KMS-11 (cell line): ENCODE measurements around the gene FBXL17.

Experiments used
- H2AFZ ChIP-seq: fragments of 200-600 bp; sonication (generic); 2 replicates; pipeline ENCODE4 v1.6.1; 2016; ENCODE audit warnings: antibody characterized with exemption, mixed run types, low read depth
- H3K27ac ChIP-seq: fragments of 200-600 bp; sonication (generic); 2 replicates; pipeline ENCODE4 v1.6.1; 2016; ENCODE audit warnings: mild to moderate bottlenecking, mixed run types
- H3K27me3 ChIP-seq: fragments of 200-600 bp; sonication (generic); 2 replicates; pipeline ENCODE4 v1.6.1; 2017; ENCODE audit warnings: mild to moderate bottlenecking, low read depth, mixed run types, moderate library complexity; ENCODE audit not compliant: insufficient read depth
- H3K36me3 ChIP-seq: fragments of 200-600 bp; sonication (generic); 2 replicates; pipeline ENCODE4 v1.6.1; 2017; ENCODE audit warnings: mild to moderate bottlenecking, mixed run types; ENCODE audit not compliant: insufficient read depth
- H3K4me1 ChIP-seq: fragments of 200-600 bp; sonication (generic); 2 replicates; pipeline ENCODE4 v1.6.1; 2016; ENCODE audit warnings: mild to moderate bottlenecking, low read depth, mixed run types; ENCODE audit not compliant: poor library complexity, severe bottlenecking
- H3K4me2 ChIP-seq: fragments of 200-600 bp; sonication (generic); 2 replicates; pipeline ENCODE4 v1.7.0; 2016; ENCODE audit warnings: mild to moderate bottlenecking, mixed run types
- H3K4me3 ChIP-seq: fragments of 200-600 bp; sonication (generic); IDR thresholded peaks from 2 replicates; pipeline ENCODE4 v1.6.1; 2017; ENCODE audit warnings: low read depth, low read length, mixed read lengths; ENCODE audit not compliant: insufficient read depth
- H3K79me2 ChIP-seq: fragments of 200-600 bp; sonication (generic); 2 replicates; pipeline ENCODE4 v1.6.1; 2016; ENCODE audit warnings: low read depth, mixed run types; ENCODE audit not compliant: insufficient read depth
- H3K9ac ChIP-seq: fragments of 200-600 bp; sonication (generic); 2 replicates; pipeline ENCODE4 v1.6.1; 2016; ENCODE audit warnings: mild to moderate bottlenecking, mixed run types
- H4K20me1 ChIP-seq: fragments of 200-600 bp; sonication (generic); 2 replicates; pipeline ENCODE4 v1.6.1; 2016; ENCODE audit warnings: mild to moderate bottlenecking, mixed run types; ENCODE audit not compliant: insufficient read depth
- CTCF ChIP-seq: fragments of 200-600 bp; sonication (generic); conservative IDR thresholded peaks from 2 replicates; pipeline ENCODE4 v1.6.1; 2017; ENCODE audit warnings: low read depth, mild to moderate bottlenecking, antibody characterized with exemption, low read length, moderate library complexity, mixed read lengths

Gene FBXL17

GRCh38 chr5:107831612-107832395, 550.1 kb downstream of the FBXL17 start:
- TF ChIP-seq CTCF, result no peak
- H3K36me3 ChIP-seq, result no peaks in the 10 kb centered on the region
- H3K27me3 ChIP-seq, result no peaks in the 10 kb centered on the region
- H3K9ac ChIP-seq, result no peak overlapping the region
- no peak overlapping the region for H3K4me3 ChIP-seq
- H3K4me1 ChIP-seq, result no peaks in the 10 kb centered on the region
- no peaks in the 10 kb centered on the region for H4K20me1 ChIP-seq
- H3K79me2 ChIP-seq, result no peaks in the 10 kb centered on the region
- no peak overlapping the region for H3K27ac ChIP-seq
- H3K4me2 ChIP-seq, result no peak overlapping the region
- no peak overlapping the region for H2AFZ ChIP-seq

GRCh38 chr5:107830750-107831149, 551.1 kb downstream of the FBXL17 start:
- H4K20me1 ChIP-seq, result no peaks in the 10 kb centered on the region
- no peak overlapping the region for H3K4me3 ChIP-seq
- H3K4me1 ChIP-seq, result no peaks in the 10 kb centered on the region
- no peak overlapping the region for H3K9ac ChIP-seq
- no peaks in the 10 kb centered on the region for H3K27me3 ChIP-seq
- H3K27ac ChIP-seq, result no peak overlapping the region
- H3K79me2 ChIP-seq, result no peaks in the 10 kb centered on the region
- H2AFZ ChIP-seq, result no peak overlapping the region
- no peaks in the 10 kb centered on the region for H3K36me3 ChIP-seq
- no peak for TF ChIP-seq CTCF
- no peak overlapping the region for H3K4me2 ChIP-seq

GRCh38 chr5:107826311-107827000, 555.4 kb downstream of the FBXL17 start:
- Histone ChIP-seq H3K9ac (no peak overlapping the region), H3K4me2 (no peak overlapping the region), H3K27ac (no peak overlapping the region), H3K4me3 (no peak overlapping the region), H4K20me1 (no peaks in the 10 kb centered on the region), H3K79me2 (no peaks in the 10 kb centered on the region), H3K27me3 (no peaks in the 10 kb centered on the region), H2AFZ (no peak overlapping the region), H3K36me3 (no peaks in the 10 kb centered on the region), H3K4me1 (no peaks in the 10 kb centered on the region)
- no peak for TF ChIP-seq CTCF

GRCh38 chr5:107824821-107825220, 557.1 kb downstream of the FBXL17 start:
- Histone ChIP-seq H3K4me1 (no peaks in the 10 kb centered on the region), H2AFZ (no peak overlapping the region), H4K20me1 (no peaks in the 10 kb centered on the region), H3K27me3 (no peaks in the 10 kb centered on the region), H3K79me2 (no peaks in the 10 kb centered on the region), H3K27ac (no peak overlapping the region), H3K36me3 (no peaks in the 10 kb centered on the region), H3K4me2 (no peak overlapping the region), H3K4me3 (no peak overlapping the region), H3K9ac (no peak overlapping the region)
- TF ChIP-seq CTCF, result no peak
